HG02571 (cell line): Measurements from ENCODE around the gene ZNF709.
"Not testable (repeated sequence)": the region's sequence is repeated elsewhere in the genome, so short reads cannot be mapped to it uniquely, and the experiment has no call there.

ENCODE experiments used
- ATAC-seq: cut with Tn5 transposase; IDR thresholded peaks from one replicate; pipeline ENCODE4 v1.9.1; 2021; ENCODE audit warnings: mild to moderate bottlenecking, moderate library complexity; ENCODE audit not compliant: unreplicated experiment

Gene ZNF709

DNA sequence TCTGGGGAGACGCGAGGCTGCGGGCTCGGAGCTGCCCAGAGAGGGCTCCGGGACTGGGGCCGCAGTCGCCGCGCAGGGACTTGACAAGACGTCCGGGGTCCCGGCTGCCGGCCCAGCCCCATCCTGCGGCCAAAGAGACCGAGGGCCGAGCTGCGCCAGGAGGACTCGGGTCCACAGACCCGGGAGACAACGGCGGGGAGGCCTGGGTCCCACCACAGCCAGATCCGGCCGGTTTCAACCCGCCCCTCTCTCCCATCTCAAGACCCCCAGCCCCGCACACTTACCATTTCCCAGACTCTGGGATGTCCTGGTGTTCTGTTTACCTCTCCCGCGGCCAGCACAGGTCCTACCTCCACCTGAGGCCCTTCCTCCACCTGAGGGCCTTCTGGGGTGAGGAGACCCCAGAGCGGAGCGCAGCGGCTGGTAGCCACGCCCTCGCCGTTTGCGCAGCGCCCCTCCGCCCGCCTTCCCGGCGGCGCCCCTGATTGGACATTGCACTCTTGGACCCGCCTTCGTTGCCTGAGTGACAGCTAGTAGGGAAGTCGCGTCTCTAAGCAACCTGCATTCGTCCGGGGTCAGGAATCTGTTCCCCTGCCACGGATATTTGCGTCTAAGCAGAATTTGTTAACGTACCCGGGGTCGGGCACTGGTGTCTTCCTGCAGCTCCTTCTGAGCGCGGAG lies at the start of gene ZNF709:
ZNF709 (minus strand) TSS at position 446 of the 681 bp plus-strand sequence; CDS start at position 287, 159 bp downstream.
- peak; percentile 82 for ATAC-seq

DNA sequence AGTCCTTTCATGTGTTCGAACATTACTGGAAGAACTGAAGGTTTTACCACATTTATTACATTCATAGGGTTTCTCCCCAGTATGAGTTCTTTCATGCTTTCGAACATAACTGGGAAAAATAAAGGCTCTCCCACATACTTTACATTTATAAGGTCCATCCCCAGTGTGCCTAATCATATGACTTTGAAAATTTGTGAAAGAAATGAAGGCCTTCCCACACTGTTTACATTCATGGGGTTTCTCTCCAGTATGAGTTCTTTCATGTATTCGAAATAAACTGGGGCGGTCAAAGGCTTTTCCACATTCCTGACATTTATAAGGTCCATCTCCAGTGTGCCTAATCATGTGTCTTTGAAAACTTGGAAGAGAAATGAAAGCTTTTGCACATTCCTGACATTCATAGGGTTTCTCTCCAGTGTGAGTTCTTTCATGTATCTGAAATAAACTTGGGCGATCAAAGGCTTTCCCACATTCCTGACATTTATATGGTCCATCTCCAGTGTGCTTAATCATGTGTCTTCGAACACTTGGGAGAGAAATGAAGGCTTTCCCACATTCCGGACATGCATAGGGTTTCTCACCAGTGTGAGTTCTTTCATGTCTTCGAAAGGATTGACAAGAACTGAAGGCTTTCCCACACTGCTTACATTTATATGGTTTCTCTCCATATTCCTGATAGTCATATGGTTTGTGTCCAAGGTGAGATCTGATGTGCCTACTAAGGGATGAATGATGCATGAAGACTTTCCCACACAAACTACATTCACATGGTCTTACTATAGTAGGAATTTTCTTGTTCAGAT lies 42.6 kb upstream of the ZNF709 start:
- ATAC-seq, result no peak

DNA sequence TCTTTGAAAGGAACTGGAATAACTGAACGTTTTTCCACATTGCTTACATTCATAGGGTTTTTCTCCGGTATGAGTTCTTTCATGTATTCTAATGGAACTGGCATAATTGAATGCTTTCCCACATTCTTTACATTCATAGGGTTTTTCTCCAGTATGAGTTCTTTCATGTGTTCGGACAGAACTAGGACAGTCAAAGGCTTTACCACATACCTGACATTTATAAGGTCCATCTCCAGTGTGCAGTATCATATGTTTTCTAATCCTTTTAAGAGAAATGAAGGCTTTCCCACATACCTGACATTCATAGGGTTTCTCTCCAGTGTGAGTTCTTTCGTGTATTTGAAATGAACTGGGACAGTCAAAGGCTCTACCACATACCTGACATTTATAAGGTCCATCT lies 41.9 kb upstream of the ZNF709 start:
- ATAC-seq, result no peak

DNA sequence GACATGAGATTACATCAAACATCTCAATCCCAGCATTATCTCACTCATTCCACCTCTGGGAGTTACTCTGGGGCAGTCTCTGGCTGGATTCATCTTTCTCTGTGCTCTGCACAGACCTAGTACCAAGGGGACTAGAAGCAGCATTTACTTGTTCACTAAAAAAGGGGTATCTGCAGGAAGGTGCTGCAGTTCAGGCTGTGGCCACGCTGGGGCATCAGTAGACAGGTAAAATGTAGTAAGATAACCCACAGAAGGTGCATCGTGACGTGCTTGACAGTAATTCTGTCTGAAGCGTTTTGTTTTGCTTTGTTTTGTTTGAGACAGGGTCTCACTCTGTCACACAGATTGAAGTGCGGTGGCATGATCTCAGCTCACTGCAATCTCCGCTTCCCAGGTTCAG lies 37.4 kb upstream of the ZNF709 start:
- no peak for ATAC-seq

DNA sequence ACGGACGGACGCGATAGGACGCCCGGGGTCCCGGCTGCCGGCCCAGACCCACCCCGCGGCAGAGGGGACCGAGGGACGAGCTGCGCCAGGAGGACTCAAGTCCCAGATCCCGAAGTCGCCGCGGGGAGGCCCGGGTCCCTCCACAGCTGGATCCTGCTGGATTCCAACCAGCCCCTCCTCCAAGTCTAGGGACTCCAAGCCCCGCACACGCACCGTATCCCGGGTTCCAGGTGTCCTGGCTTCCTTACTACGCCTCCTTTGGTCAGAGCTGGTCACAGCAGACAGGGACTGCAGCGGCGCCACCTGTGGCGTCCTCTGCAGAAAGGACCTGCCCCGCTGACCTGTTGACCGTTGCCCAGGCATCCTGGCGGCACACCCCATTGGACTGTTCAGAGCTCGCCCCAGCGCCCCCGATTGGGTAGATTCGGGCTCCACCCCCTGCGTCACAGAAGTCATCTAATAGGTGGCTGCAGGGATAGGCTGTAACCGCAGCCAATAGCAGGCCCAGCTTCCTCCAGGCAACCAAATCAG lies 29.0 kb upstream of the ZNF709 start:
- ATAC-seq, result no peak

DNA sequence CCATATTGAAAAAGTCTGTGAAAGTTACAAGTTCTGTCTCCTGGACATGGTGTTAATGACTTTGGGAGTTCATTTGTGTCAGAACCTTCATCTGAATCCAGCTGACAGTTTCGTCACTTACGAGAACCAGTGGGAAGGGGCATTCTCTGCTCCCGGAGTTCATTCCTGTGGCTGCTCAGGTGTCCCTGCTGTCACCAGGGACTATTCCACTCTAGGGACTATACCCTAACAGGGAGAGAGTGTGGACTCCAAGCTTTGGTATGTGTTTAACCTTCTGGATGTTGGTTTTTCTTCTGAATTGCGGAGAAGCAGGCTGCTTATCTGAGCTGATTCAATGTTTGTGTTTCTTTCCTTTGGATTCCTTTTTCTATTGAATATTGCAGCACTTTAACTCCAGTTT lies 12.4 kb upstream of the ZNF709 start:
- no peak for ATAC-seq

DNA sequence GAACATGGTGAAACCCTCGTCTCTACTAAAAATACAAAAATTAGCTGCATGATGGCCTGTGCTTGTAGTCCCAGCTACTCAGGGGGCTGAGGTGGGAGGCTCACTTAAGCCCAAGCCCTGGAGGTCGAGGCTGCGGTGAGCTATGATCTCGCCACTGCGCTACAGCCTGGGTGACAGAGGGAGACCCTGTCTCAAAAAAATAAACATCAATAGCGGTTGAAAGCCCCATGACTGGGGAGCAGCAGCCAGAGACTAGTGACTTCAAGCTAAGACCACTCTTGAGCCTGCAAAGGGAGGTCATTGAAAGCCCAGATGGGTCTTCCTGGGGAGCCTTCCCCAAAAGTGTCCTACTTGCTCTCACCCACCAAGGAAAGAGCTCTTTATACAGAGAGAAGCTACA lies 11.9 kb upstream of the ZNF709 start:
- ATAC-seq, result no peak

DNA sequence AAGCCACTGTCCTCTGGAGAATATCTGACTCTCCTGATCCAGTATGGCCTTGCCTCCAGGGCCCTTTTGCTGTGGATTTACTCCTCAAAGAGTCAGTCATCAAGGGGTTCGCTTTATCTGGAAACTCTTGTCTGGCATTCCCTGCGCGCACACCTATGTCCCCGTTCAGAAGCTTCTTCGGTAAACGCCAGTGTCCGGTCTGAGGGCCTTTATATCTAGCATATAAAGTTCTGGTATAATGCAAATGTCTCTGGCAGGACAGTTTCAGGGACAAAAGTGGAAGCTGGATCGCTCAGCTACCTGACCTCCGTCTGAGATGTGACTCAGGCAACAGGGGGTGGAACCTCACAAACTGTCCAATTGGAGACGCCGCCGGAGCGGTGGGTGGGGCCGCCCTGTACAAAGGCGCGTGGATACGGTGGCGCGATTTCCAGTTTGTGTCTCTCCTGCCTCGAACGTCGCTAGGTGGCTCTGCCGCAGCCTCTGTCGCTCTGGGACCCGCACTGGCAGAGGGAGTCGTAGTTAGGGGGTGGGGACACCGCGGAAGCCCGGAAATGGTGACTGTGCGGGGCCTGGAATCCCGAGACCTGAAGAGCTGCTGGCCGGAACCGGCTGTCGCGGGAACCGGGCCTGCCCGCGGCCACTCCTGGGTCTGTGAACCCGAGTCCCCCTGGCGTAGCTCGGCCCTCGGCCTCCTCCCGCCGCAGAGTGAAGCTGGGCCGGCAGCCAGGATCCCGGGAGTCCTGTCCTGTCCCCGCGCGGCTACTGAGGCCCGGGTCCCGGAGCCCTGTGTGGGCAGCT lies 10.6 kb upstream of the ZNF709 start:
- ATAC-seq, result peak; percentile 82

DNA sequence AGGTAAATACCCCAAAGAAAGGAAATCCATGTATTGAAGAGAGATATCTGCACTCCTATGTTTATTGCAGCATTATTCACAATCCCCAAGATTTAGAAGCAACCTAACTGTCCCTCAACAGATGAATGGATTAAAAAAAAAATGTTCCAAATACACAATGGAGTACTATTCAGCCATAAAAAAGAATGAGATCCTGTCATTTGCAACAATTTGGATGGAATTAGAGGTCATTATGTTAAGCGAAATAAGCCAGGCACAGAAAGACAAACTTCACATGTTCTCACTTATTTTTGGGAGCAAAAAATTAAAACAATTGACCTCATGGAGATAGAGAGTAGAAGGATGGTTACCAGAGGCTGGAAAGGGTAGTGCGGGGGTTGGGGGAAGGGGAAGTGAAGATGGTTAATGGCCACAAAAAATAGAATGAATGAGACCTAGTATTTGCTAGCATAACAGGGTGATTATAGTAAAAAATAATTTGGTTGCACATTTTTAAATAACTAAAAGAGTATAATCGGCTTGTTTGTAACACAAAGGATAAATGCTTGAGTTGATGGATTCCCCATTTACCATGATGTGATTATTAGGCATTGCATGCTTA lies 9.7 kb upstream of the ZNF709 start:
- no peak for ATAC-seq

DNA sequence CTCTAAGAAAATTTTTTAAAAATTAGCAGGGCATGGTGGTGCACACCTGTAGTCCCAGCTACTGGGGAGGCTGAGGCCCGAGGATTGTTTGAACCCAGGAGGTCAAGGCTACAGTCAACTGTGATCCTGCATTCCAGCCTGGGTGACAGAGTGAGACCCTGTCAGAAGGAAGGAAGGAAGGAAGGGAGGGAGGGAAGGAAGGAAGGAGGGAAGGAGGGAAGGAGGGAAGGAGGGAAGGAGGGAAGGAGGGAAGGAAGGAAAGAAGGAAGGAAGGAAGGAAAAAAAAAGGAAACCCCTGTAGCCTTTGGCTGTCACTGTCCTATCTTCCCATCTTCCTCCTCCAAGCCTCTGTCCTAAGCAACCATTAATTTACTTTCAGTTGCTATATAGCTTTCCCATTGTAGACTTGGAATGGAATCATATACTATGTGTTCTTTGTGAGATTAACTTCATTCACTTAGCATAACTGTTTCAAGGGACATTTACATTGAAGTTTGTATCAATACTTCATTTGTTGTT lies 1.7 kb upstream of the ZNF709 start:
- ATAC-seq, result not testable (repeated sequence)

DNA sequence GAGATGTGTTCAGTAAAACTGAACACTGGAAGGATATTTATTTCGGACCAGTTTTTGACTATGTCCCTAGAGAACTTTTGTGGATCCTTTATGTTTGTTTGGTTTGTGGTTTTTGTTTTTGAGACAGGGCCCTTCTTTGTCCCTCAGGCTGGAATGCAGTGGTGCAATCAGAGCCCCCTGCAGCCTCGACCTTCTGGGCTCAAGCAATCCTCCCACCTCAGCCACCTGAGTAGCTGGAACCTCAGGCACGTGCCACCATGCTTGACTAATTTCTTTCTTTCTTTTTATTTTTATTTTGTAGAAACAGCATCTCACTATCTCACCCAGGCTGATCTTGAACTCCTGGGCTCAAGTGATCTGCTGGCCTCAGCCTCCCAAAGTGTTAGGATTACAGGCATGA lies 955 bp upstream of the ZNF709 start:
- ATAC-seq, result no peak

DNA sequence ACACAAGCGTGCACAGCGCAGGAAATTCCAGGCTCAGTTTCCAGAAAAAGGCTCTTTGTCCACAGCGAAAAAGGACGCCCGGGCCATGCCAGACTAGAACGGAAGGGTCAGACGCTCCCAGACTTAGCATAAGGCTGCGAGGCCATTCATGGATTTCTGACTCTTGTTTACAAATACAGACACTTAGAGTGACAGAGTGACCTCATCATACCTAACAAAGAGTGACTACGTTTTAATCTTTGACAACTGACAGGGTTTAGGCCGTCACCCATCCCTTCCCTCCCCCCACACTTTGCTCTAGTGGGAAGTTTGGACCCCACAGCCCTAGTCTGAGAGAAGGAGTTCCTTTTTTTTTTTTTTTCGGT lies 418 bp upstream of the ZNF709 start:
- ATAC-seq, result peak; percentile 11

DNA sequence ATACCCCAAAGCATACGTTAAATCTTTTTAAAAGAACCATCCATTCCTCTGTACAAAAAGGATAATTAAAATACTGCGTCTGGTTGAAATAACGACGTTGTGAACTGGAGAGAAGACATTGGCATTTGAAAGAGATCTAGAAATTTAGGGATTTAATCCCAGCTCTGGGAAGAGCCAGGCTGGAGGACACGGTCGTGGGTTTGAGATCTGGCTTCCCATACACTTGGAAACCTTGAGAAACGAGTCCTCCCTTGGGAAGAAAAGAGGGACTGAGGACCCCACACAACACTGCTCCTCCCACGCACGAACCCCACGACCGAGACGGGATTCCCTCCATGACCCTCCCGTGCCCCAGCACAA lies 625 bp downstream of the ZNF709 start:
- no peak for ATAC-seq

DNA sequence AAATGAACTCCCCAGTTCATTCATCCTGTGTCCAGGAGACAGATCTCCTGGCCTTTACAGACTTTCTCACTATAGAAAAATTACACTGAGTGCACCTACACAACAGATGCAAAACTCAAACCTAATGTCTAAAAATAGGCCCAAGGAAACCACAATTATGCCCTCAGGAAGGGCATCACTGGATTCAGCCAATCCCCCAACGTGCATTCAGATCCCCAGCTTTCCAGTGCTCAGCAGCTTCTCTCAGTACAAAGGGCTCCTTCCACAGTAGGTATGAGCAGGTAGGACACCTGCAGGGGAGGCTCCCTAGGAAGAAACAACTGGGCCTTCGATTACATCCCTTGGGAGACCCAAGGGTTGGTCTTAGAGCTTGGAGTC lies 2.1 kb downstream of the ZNF709 start:
- no peak for ATAC-seq

DNA sequence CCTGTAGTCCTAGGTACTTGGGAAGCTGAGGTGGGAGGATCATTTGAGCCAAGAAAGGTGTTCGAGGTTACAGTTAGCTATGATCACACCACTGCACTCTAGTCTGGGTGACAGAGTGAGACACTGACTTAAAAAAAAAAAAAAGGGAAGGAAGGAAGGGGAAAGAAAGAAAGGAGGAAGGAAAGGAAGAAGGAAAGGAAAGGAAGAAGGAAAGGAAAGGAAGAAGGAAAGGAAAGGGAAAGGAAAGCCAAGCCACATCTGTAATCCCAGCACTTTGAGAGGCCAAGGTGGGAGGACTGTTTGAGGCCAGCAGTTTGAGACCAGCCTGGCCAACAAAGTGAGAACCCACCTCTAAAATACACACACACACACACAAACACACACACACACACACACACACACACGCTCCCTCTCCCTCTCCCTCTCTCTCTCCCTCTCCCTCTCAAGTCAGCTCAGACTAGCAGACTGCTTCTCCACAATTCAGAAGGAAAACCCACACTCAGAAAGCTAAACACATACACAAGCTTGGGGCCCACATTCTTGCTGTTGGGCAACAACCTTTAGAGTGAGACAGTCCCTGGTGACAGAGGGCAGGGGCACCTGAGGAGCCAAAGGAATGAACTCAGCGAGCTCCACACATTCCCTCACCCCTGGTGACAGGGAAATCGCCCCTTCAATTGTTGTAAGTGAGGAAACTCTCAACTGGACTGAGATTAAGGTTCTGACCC lies 2.7 kb downstream of the ZNF709 start:
- ATAC-seq, result no peak

DNA sequence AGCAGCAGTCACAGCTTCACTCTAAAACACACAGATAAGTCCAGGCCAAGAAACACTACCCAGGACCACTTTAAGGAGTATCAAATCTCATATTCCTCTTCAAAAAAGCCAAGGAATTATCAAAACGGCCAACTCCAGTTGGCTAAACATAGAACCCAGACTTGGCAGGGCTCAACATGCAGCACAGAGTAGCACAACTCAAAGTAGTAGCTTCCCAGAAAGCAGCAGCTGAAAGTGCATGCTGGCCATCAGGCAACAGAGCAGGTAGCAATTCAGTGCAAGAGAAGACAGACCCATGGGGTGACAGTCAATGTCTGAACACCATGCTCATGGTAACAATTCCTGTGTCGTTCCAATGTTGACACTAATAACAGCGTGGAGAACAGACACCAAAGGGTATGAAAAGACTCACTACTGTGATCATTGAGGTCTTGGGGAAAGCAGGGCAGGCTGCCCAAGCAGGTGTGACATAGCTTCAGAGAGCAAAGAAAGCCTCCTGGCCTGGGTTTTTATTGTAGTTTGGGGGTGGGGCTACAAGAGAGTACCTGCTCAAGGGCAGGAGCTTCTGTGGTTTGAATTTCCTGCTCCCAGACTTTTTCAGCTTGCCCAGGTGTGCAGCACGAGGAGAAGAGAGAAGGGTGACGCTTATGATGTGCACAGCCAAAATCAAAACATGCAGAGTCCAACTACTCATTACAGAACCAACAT lies 6.2 kb downstream of the ZNF709 start:
- no peak for ATAC-seq

DNA sequence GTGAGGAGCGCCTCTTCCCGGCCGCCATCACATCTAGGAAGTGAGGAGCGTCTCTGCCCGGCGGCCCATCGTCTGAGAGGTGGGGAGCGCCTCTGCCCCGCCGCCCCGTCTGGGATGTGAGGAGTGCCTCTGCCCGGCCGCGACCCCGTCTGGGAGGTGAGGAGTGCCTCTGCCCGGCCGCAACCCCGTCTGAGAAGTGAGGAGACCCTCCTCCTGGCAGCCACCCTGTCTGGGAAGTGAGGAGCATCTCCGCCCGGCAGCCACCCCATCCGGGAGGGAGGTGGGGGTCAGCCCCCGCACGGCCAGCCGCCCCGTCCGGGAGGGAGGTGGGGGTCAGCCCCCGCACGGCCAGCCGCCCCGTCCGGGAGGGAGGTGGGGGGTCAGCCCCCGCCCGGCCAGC lies 17.0 kb downstream of the ZNF709 start:
- ATAC-seq, result not testable (repeated sequence)

DNA sequence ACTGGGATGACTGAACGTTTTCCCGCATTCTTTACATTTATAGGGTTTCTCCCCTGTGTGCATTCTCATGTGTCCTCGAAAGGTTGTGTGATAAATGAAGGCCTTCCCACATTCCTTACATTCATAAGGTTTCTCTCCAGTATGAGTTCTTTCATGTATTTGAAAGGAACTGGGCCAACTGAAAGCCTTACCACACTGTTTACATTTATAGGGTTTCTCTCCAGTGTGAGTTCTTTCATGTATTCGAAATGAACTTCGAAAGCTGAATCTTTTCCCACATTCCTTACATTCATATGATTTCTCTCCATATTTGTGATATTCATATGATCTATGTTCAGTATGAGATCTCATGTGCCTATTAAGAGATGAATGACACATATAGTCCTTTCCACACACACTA lies 19.4 kb downstream of the ZNF709 start:
- ATAC-seq, result no peak

DNA sequence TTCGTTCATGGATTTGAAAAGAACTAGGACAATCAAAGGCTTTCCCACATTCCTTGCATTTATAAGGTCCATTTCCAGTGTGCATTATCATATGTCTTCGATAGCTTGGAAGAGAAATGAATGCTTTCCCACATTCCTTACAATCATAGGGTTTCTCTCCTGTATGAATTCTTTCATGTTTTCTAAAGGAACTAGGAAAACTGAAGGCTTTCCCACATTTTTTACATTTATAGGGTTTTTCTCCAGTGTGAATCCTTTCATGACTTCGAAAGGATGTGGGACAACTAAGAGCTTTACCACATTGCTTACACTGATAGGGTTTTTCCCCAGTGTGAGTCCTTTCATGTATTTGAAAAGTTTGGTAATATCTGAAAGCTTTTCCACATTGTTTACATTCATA lies 19.8 kb downstream of the ZNF709 start:
- ATAC-seq, result no peak

DNA sequence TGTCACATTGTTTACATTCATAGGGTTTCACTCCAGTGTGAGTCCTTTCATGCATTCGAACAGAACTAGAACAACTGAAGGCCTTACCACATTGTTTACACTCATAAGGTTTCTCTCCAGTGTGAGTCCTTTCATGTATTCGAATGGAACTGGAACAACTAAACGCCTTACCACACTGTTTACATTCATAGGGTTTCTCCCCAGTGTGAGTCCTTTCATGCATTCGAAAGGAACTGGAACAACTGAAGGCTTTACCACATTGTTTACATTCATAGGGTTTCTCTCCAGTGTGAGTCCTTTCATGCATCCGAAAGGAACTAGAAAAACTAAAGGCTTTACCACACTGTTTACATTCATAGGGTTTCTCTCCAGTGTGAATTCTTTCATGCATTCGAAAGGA lies 20.5 kb downstream of the ZNF709 start:
- ATAC-seq, result not testable (repeated sequence)
